ENCODE data around the gene PCNX1.

The PCNX1 gene

GRCh38 chr14:70897464-70897863 is 9.8 kb upstream of the PCNX1 start:
- TF ChIP-seq, protein P1, sequence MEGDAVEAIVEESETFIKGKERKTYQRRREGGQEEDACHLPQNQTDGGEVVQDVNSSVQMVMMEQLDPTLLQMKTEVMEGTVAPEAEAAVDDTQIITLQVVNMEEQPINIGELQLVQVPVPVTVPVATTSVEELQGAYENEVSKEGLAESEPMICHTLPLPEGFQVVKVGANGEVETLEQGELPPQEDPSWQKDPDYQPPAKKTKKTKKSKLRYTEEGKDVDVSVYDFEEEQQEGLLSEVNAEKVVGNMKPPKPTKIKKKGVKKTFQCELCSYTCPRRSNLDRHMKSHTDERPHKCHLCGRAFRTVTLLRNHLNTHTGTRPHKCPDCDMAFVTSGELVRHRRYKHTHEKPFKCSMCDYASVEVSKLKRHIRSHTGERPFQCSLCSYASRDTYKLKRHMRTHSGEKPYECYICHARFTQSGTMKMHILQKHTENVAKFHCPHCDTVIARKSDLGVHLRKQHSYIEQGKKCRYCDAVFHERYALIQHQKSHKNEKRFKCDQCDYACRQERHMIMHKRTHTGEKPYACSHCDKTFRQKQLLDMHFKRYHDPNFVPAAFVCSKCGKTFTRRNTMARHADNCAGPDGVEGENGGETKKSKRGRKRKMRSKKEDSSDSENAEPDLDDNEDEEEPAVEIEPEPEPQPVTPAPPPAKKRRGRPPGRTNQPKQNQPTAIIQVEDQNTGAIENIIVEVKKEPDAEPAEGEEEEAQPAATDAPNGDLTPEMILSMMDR (IDR thresholded peaks at IDR 0.05; ENCODE audit: low read depth, low read length), result no peak
- H3K4me3 ChIP-seq (ENCODE audit: low read depth, low read length), result no peak overlapping the region

DNA sequence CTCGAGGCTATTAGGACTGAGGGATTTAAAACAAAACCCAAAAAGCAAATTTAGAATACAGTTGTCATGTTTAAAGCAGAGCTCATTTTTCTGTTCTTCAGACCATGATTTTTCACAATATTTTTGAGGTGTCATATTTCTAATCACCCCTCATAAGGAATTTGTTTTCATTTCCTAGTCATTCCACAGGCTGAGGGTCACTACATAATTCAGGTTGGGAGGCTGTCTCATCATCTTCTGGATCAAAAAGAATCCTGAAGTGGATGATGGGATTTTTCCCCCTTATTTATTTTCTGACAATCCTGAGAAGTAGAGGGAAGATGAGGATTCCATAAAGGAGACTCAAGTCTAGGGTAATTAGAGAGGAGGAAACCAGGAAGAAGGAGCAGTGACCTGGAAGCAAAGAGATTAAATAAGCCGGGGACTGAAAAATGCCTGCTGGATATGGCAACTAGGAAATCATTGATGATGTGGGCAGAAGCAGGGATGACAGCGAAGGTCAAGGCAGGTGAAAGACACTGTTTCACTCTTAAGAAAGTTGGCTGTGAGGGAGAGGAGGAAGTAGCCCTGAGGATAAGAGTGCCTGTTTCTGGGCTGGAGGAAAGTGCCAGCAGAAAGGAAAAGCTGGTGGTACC is 9.0 kb upstream of the PCNX1 start:
- TF ChIP-seq, protein P1 (IDR thresholded peaks at IDR 0.05; ENCODE audit: low read depth, low read length), result no peak
- H3K4me3 ChIP-seq (ENCODE audit: low read depth, low read length), result no peak overlapping the region

DNA sequence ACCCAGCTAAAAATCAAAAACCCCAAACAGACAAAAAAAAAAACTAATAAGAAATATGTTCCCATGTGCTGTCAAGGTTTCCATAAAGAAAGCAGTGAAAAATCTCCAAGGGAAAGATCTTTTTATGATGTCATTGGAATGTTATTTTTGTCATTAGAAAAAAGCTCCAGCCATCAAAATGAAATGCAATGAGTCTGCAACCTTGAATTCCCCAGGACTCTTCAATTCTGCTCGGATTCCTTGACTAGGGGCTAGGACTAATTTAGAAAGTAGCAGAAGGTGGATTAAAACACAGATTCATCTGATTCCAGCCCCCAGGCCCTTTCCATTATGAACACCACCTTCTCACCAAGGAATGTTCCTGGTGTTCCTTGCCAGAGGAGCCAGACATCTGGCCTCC is 6.0 kb upstream of the PCNX1 start:
- TF ChIP-seq, protein P1 (IDR thresholded peaks at IDR 0.05; ENCODE audit: low read depth, low read length), result no peak
- no peak overlapping the region for H3K4me3 ChIP-seq (ENCODE audit: low read depth, low read length)

- no peak overlapping the region for H3K4me3 ChIP-seq (ENCODE audit: low read depth, low read length)
- TF ChIP-seq, protein P1 (IDR thresholded peaks at IDR 0.05; ENCODE audit: low read depth, low read length), result no peak
Measured at GRCh38 chr14:70902184-70902583, 5.1 kb upstream of the PCNX1 start.

- TF ChIP-seq, protein P1 (IDR thresholded peaks at IDR 0.05; ENCODE audit: low read depth, low read length), result no peak
- no peak overlapping the region for H3K4me3 ChIP-seq (ENCODE audit: low read depth, low read length)
Measured at GRCh38 chr14:70904373-70904772, 2.9 kb upstream of the PCNX1 start.

DNA sequence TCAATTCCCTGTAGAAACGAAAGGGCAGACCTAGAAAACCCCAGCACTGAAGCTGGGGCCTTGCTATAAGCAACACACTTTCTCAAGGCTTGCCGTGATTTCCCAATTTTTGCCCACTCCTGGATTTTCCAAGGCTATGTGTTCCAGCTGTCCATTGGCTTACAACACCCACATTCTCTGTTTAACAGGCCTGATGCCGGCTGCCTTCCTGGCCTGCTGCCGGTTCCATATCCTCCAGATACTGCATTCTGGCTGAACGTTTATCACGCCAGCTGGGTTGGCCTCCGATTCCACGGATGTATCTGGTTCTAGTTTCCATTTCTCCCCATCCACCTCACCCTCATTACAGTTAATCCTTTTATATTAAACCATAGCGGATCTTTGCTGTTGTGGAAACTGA is 2.0 kb upstream of the PCNX1 start:
- H3K4me3 ChIP-seq (ENCODE audit: low read depth, low read length), result peak overlapping the region; percentile 10
- TF ChIP-seq, protein P1 (IDR thresholded peaks at IDR 0.05; ENCODE audit: low read depth, low read length), result no peak

- peak overlapping the region; percentile 89 for H3K4me3 ChIP-seq (ENCODE audit: low read depth, low read length)
- TF ChIP-seq, protein P1 (IDR thresholded peaks at IDR 0.05; ENCODE audit: low read depth, low read length), result no peak
Measured at GRCh38 chr14:70906793-70907175, 475 bp upstream of the PCNX1 start.
